Measurements from ENCODE around the gene TNRC6B.
A peak's percentile ranks its signal among the peaks of the same experiment; 100 is the strongest.

The TNRC6B gene

GRCh38 chr22:40326905-40327735 lies 149.4 kb downstream of the TNRC6B start:
- DNase-seq (ENCODE audit: low read depth): peak; percentile 43

- no peak for DNase-seq (ENCODE audit: low read depth)
Measured at GRCh38 chr22:40328546-40329456, 151.1 kb downstream of the TNRC6B start.

GRCh38 chr22:40329466-40329865 lies 151.7 kb downstream of the TNRC6B start:
- no peak for DNase-seq (ENCODE audit: low read depth)

GRCh38 chr22:40330086-40330485 lies 152.4 kb downstream of the TNRC6B start:
- DNase-seq (ENCODE audit: low read depth): no peak

- no peak for DNase-seq (ENCODE audit: low read depth)
Measured at GRCh38 chr22:40330615-40331014, 152.9 kb downstream of the TNRC6B start.

GRCh38 chr22:40331706-40332105 lies 154.0 kb downstream of the TNRC6B start:
- DNase-seq (ENCODE audit: low read depth): no peak

GRCh38 chr22:40332319-40332781 lies 154.6 kb downstream of the TNRC6B start:
- peak; percentile 13 for DNase-seq (ENCODE audit: low read depth)

GRCh38 chr22:40334060-40334459 lies 156.3 kb downstream of the TNRC6B start:
- DNase-seq (ENCODE audit: low read depth): no peak

- DNase-seq (ENCODE audit: low read depth): no peak
Measured at GRCh38 chr22:40334899-40335298, 157.2 kb downstream of the TNRC6B start.

- no peak for DNase-seq (ENCODE audit: low read depth)
Measured at GRCh38 chr22:40335358-40335757, 157.6 kb downstream of the TNRC6B start.

GRCh38 chr22:40340044-40340443 lies 162.3 kb downstream of the TNRC6B start:
- no peak for DNase-seq (ENCODE audit: low read depth)

- DNase-seq (ENCODE audit: low read depth): no peak
Measured at GRCh38 chr22:40341604-40342003, 163.9 kb downstream of the TNRC6B start.

- DNase-seq (ENCODE audit: low read depth): no peak
Measured at GRCh38 chr22:40342521-40342920, 164.8 kb downstream of the TNRC6B start.

GRCh38 chr22:40345271-40345670 lies 167.5 kb downstream of the TNRC6B start:
- DNase-seq (ENCODE audit: low read depth): no peak

GRCh38 chr22:40345815-40346184 lies 168.1 kb downstream of the TNRC6B start:
- peak; percentile 21 for DNase-seq (ENCODE audit: low read depth)

- peak; percentile 80 for DNase-seq (ENCODE audit: low read depth)
Measured at GRCh38 chr22:40346185-40347118, 168.7 kb downstream of the TNRC6B start, which contains the start of gene ADSL. TSS of gene ADSL (plus strand) at chr22:40346500. CDS start at chr22:40346559, 59 bp downstream.

GRCh38 chr22:40347300-40347699 lies 169.6 kb downstream of the TNRC6B start:
- DNase-seq (ENCODE audit: low read depth): no peak

GRCh38 chr22:40348025-40348658 lies 170.4 kb downstream of the TNRC6B start:
- DNase-seq (ENCODE audit: low read depth): peak; percentile 62

GRCh38 chr22:40352763-40353162 lies 175.0 kb downstream of the TNRC6B start:
- DNase-seq (ENCODE audit: low read depth): no peak

- DNase-seq (ENCODE audit: low read depth): no peak
Measured at GRCh38 chr22:40361100-40361499, 183.4 kb downstream of the TNRC6B start.

GRCh38 chr22:40363059-40363458 lies 185.3 kb downstream of the TNRC6B start:
- DNase-seq (ENCODE audit: low read depth): no peak

All from fibroblast of gingiva (primary cell).